Amniotic stem cell (primary cell): ENCODE data around the gene GSTM3.
"Not testable (repeated sequence)": the region's sequence is repeated elsewhere in the genome, so short reads cannot be mapped to it uniquely, and the experiment has no call there.

Experiments used
- DNase-seq: peaks from one replicate; lab custom pipeline; 2025; lab: John Stamatoyannopoulos, UW

Gene GSTM3

GRCh38 chr1:109726007-109726406 lies 14.8 kb downstream of the GSTM3 start:
- no peak for DNase-seq

- DNase-seq = no peak
Observed at GRCh38 chr1:109725510-109725909, 15.3 kb downstream of the GSTM3 start.

DNA sequence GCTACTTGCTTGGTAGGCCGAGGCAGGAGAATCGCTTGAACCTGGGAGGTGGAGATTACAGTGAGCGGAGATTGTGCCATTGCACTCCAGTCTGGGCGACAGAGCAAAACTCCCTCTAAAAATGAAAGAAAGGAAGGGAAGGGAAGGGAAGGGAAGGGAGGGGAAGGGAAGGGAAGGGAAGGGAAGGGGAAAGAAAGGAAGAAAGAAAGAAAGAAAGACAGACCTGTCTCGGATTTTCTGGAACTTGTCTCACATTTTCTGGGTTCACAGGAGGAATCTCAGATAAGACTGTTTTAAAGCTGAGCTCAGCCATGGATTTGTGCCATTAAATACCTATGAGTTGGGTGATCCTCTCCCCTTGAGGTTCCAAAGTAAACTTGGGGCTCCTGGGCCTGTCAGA lies 15.9 kb downstream of the GSTM3 start:
- DNase-seq = no peak

DNA sequence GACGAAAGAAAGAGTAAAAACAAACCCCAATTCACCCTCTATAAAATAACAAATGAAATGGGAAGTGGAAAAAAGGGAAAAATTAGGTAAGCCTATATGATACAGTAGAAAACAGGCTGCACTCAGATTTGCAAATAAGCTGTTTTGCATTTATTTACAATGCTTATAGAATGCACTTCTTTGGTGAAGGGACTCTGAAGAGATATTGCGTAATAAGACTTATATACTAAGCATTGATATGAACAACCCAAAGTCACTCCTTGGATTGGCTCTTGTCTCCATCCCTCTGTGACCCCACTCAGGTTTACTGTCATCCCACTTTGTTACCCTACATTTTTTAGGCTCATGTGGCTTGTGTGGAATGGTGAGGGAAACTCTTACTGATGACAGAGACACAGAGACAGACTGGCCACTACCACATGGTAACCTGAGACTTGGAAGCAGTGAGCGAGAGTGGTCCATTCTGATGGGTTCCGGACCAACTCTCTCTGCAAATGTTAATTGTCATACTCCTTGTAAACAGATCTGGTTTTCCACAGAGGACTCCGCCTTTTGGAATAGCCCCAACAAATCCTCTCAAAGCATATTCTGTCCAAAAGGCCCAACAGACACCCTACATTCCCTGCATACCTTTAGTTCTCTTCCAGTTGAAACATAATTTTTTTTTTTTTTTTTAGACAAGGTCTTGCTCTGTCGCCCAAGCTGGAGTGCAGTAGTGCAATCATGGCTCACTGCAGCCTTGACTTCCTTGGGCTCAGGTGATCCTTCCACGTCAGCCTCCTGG lies 17.7 kb downstream of the GSTM3 start:
- no peak for DNase-seq

- DNase-seq = no peak
Observed at GRCh38 chr1:109721971-109722370, 18.9 kb downstream of the GSTM3 start.

DNA sequence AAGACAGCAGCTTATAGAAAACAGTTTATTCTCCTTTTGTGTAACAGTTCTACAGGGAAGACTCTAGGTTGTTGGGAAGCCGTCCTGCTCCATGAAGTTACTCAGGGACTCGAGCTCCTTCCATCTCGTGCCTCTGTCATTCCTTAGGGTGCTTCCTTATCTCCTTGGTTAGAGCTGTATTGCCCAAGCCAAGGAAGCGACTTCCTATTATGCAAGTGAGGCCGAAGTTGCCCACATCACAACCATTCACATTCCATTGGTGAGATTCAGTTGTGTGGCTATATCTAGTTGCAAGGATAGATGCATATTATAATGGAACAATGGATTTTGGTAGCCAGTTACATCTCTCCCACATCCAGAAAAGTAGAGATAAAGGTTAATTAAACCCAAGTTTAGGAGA lies 19.8 kb downstream of the GSTM3 start:
- DNase-seq = no peak

GRCh38 chr1:109719337-109719837 lies 21.5 kb downstream of the GSTM3 start:
- no peak for DNase-seq

DNA sequence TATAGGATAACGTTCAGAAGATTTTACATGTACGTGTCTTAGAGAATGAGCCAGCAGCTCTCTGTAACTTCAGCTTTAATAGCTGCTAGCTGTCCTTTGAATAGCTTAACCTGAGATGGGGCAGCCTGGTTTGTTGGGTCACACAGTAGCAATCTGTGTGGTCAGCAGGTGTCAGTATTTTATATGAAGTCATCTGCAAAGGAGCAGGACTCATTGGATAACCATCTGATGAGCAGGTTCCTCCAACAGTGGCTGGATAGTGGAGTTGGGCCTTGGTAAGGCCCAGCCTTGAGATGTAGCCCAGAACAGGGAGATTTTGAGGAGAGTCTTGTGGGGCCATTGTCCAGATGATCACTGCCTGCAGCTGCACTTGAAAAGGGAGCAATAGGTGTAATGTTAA lies 22.3 kb downstream of the GSTM3 start:
- no peak for DNase-seq

GRCh38 chr1:109717729-109718128 lies 23.1 kb downstream of the GSTM3 start:
- DNase-seq = no peak

DNA sequence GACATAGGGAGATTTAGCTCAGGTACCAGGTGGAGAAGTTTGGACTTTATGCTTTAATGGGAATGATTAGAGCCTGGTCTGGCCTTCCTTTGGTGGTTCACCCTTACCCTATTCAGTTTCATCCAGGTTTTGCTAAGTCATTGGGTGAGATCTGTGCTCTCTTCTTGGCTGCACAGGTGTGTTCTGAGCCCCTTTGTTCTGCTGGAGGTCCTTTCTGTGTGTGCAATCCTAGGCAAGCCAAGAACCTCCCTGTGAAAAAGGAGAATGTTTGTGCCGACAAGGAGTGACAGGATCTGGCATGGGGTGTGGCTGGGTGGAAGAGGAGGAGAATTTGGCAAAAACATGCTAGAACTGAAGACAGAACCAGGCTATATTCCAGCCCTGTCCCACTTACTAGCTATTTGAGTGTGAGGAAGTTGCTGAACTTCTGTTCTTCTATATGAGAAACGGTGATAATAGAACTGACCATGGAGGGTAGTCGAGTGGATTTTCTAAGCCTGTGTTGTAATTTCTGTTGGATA lies 24.2 kb downstream of the GSTM3 start:
- DNase-seq = no peak

GRCh38 chr1:109716121-109716520 lies 24.7 kb downstream of the GSTM3 start:
- no peak for DNase-seq

- no peak for DNase-seq
Observed at GRCh38 chr1:109714661-109715372, 26.0 kb downstream of the GSTM3 start.

- no peak for DNase-seq
Observed at GRCh38 chr1:109713636-109714035, 27.2 kb downstream of the GSTM3 start.

GRCh38 chr1:109712321-109712864 lies 28.4 kb downstream of the GSTM3 start:
- DNase-seq = no peak

- DNase-seq = not testable (repeated sequence)
Observed at GRCh38 chr1:109711593-109712320, 29.1 kb downstream of the GSTM3 start, which contains the start of gene GSTM5. Gene GSTM5, plus strand, starts transcription at chr1:109712251. Its CDS starts 62 bp downstream, at chr1:109712313.

GRCh38 chr1:109709822-109710221 lies 31.0 kb downstream of the GSTM3 start:
- not testable (repeated sequence) for DNase-seq

GRCh38 chr1:109708949-109709348 lies 31.9 kb downstream of the GSTM3 start:
- DNase-seq = not testable (repeated sequence)

- DNase-seq = no peak
Observed at GRCh38 chr1:109705411-109705810, 35.4 kb downstream of the GSTM3 start.

GRCh38 chr1:109704173-109704572 lies 36.7 kb downstream of the GSTM3 start:
- no peak for DNase-seq

GRCh38 chr1:109702940-109703339 lies 37.9 kb downstream of the GSTM3 start:
- not testable (repeated sequence) for DNase-seq

GRCh38 chr1:109697861-109698260 lies 43.0 kb downstream of the GSTM3 start:
- DNase-seq = not testable (repeated sequence)

GRCh38 chr1:109697066-109697465 lies 43.8 kb downstream of the GSTM3 start:
- DNase-seq = no peak
